Measurements from ENCODE around the gene SLC47A2. TPM values are rescaled to one million over a fixed set of nuclear protein-coding genes. Genes with fewer than 3 reads are reported as not detected.

Gene SLC47A2
- total and polyA plus RNA-seq, 2 of the 13 experiments (the other 11 are each of a cell fraction or from before 2014, with no cell fraction given), result 0.04 TPM; not detected in 1

DNA sequence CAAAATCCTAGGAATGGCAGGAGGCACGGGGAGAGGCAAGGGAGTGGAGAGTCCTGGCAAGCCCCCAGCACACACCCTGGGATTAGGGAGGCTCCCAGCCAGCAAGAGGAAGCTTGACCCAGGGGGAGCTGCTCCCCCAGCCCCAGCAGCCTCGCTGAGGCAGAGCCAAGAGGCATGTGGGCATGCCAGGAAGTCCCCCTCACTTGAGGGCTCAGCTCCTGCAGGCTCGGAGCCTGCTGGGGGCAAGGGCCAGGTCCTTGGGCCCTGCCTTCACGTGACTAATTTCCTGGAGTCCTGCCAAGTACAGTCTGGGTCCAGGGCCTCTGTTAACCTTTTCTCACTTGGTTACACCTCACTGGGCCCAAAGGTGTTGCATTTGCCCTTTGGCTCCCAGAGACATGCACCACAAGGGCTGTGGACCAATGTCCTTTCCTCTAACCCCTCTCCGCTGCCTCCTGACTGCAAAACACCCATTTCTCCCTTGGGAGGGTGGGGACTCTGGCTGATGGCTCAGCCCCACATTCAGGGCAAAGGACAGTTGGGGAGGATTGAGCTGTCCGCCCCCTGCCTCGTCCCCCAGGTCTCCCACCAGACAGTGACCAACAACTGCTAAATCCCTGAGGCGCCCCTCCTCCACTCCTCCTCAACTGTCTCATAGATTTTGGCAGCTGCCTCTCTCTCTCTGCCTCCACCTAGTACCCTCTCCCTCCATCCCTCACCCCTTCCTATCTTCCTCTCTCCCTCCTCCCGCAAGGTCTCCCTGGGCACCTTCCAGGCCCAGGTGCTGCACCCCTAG is 4.4 kb upstream of the SLC47A2 start:
- ChIA-PET POLR2A (interaction anchor here (0.9 to 1.9 kb wide), 3 partner anchors 10 to 73 kb away, joined by 3 to 7 read pairs (median 4); partner anchors contain the start of gene ALDH3A2), CTCF (ENCODE audit: low intra/inter-chr PET ratio, low total read pairs) (interaction anchor here (1.0 kb wide), 1 partner anchor 42 kb away, joined by 3 read pairs; no protein-coding TSS in a partner anchor)
- Histone ChIP-seq H3K4me1 (ENCODE audit: insufficient read depth, low read length) (peaks cover 63% of the 10 kb centered on the region), H3K9me3 (ENCODE audit: low read length) (no peaks in the 10 kb centered on the region), H3K9ac (ENCODE audit: insufficient read depth, low read depth, low read length) (no peak overlapping the region; the same call in 1 of the 2 replicates), H2AFZ (ENCODE audit: low read length) (no peak overlapping the region), H3K4me2 (ENCODE audit: low read depth, low read length) (peak overlapping the region; percentile 57), H3K27me3 (ENCODE audit: control insufficient read depth in 1 of 2, insufficient read depth in 2 of 2, low read length in 2 of 2) (peaks cover 0 to 2% of the 10 kb centered on the region in 2 experiments; a peak in 1 of 5 replicates), H3K27ac (ENCODE audit: extremely low read length, insufficient read depth, low read length) (peak overlapping the region; percentile 51), H3K79me2 (ENCODE audit: insufficient read depth, low read length) (no peaks in the 10 kb centered on the region), H3K36me3 (replicated peaks in 1 of 2; ENCODE audit: control insufficient read depth in 1 of 2, insufficient read depth in 2 of 2, low read length in 2 of 2) (no peaks in the 10 kb centered on the region), H4K20me1 (ENCODE audit: insufficient read depth, low read length) (no peaks in the 10 kb centered on the region), H3K4me3 (replicated peaks in 1 of 3; ENCODE audit: insufficient read depth in 1 of 3, low read depth in 2 of 3, low read length in 3 of 3) (peak overlapping the region in 1 of 3 experiments; percentile 32; a peak in 2 of 6 replicates)
- in situ Hi-C loops (cut with HindIII; ENCODE audit: extremely low pct_ligation_motif_present, low pct_unique_long_range_greater_than_20kb) (loop anchor here (25.0 kb wide), 1 partner anchor 209 kb away; no protein-coding TSS in a partner anchor), intact Hi-C loops (cut with micrococcal nuclease; ENCODE audit: unreplicated experiment) (loop anchor here (10.0 kb wide), 1 partner anchor 76 kb away; the partner anchor contains the start of gene ALDH3A2)
- BruUV-seq (replicated peaks), result no TSS peak
- peak; percentile 68 for DNase-seq (ENCODE audit: low spot score)
- 13% methylated on average over 6 of the region's 9 CpGs for WGBS (ENCODE audit: low lambda C conversion rate)
- peak; percentile 67 for ATAC-seq
- peak; percentile 93 for FAIRE-seq
- TF ChIP-seq, protein P1, sequence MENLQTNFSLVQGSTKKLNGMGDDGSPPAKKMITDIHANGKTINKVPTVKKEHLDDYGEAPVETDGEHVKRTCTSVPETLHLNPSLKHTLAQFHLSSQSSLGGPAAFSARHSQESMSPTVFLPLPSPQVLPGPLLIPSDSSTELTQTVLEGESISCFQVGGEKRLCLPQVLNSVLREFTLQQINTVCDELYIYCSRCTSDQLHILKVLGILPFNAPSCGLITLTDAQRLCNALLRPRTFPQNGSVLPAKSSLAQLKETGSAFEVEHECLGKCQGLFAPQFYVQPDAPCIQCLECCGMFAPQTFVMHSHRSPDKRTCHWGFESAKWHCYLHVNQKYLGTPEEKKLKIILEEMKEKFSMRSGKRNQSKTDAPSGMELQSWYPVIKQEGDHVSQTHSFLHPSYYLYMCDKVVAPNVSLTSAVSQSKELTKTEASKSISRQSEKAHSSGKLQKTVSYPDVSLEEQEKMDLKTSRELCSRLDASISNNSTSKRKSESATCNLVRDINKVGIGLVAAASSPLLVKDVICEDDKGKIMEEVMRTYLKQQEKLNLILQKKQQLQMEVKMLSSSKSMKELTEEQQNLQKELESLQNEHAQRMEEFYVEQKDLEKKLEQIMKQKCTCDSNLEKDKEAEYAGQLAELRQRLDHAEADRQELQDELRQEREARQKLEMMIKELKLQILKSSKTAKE (CRISPR knock-in tag; IDR thresholded peaks at IDR 0.05; ENCODE audit: borderline replicate concordance), result peak; percentile 72; the same call in 1 of the 2 replicates
- TF ChIP-seq ETV6 (CRISPR knock-in tag; conservative IDR thresholded peaks at IDR 0.05) (0 out of 2 replicates have a peak, but pooled peaks have one; percentile 36), ZNF761 (CRISPR knock-in tag; conservative IDR thresholded peaks at IDR 0.05) (0 out of 2 replicates have a peak, but pooled peaks have one; percentile 50), ARID4A (CRISPR knock-in tag; IDR thresholded peaks at IDR 0.05; ENCODE audit: borderline replicate concordance) (peak; percentile 68; the same call in 1 of the 2 replicates), PAX8 (CRISPR knock-in tag; IDR thresholded peaks at IDR 0.05; ENCODE audit: borderline replicate concordance) (no peak), TBX3 (IDR thresholded peaks at IDR 0.05; ENCODE audit: borderline replicate concordance) (peak; percentile 85; the same call in 1 of the 2 replicates), SALL1 (CRISPR knock-in tag; IDR thresholded peaks at IDR 0.05) (peak; percentile 85)
- TF ChIP-seq, protein P2, sequence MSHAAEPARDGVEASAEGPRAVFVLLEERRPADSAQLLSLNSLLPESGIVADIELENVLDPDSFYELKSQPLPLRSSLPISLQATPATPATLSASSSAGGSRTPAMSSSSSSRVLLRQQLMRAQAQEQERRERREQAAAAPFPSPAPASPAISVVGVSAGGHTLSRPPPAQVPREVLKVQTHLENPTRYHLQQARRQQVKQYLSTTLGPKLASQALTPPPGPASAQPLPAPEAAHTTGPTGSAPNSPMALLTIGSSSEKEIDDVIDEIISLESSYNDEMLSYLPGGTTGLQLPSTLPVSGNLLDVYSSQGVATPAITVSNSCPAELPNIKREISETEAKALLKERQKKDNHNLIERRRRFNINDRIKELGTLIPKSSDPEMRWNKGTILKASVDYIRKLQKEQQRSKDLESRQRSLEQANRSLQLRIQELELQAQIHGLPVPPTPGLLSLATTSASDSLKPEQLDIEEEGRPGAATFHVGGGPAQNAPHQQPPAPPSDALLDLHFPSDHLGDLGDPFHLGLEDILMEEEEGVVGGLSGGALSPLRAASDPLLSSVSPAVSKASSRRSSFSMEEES (CRISPR knock-in tag; IDR thresholded peaks at IDR 0.05), result peak; percentile 80
